NAMALWA (cell line): Measurements from ENCODE around the gene LRCH4.
"Not testable (repeated sequence)": the region's sequence is repeated elsewhere in the genome, so short reads cannot be mapped to it uniquely, and the experiment has no call there.

ENCODE experiments used
- DNase-seq: peaks from one replicate; pipeline ENCODE4 v3.0.0-alpha.2; 2015; ENCODE audit warnings: low spot score

The LRCH4 gene

GRCh38 chr7:100544967-100545359 is 41.0 kb downstream of the LRCH4 start:
- no peak for DNase-seq

GRCh38 chr7:100544386-100544785 is 41.5 kb downstream of the LRCH4 start:
- DNase-seq = no peak

DNA sequence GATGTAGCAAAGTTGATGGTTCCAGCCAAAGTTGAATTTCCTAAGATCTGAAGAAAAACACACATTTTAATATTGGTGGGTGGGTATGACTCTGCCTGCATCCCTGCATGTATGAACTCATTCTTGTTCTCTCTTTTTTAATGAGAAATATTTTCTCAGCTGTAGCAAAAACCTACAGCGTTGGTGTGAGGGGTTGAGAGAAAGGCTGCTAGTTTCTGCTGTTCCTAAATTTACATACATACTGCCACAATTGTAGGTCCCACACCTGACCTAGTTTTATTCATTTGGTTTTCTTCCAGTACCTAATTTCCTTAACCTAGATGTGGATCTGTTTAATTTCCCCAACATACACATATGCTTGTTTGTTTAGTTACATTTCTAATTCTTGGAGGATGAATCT is 42.3 kb downstream of the LRCH4 start:
- no peak for DNase-seq

DNA sequence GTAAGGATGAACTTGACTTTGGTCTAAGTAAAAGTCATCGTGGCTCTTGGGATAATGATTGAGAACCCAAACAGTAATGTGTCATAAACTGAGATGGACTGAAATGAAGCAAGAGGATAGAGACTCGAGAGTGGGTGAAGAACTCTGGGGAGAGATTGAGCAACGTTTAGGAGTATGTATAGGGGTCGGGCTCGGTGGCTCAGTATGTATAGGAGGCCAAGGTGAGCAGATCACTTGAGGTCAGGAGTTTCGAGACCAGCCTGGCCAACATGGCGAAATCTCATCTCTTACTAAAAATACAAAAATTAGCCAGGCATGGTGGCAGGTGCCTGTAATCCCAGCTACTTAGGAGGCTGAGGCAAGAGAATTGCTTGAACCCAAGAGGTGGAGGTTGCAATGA is 44.6 kb downstream of the LRCH4 start:
- not testable (repeated sequence) for DNase-seq

- DNase-seq = no peak
Measured at GRCh38 chr7:100540073-100540723, 45.7 kb downstream of the LRCH4 start.

DNA sequence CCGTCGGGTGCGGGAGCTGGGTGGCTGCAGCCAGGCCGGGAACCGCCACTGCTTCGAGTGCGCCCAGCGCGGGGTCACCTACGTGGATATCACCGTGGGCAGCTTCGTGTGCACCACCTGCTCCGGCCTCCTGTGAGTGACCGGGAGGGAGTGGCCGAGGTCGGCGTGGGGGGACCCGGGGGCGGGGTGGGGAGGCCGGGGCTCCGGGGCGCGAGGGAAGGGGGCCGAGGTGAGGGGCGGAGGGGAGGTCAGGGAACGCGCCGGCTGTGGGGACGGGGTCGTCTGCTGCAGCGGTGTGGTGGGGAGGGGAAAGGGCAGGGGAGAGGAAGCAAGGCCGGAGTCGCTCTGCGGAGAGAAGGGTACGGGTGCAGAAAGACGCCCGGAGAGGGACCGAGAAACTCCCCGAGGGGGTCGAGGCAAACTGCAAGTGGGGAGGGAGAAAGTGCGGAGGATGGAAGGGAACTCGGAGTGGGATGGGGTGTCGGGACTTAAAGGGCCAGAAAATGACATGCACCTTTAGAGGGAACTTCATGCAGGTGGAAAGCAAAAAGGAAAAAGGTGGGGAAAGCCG is 46.4 kb downstream of the LRCH4 start:
- DNase-seq = no peak

GRCh38 chr7:100538654-100539435 is 47.1 kb downstream of the LRCH4 start, which contains the start of gene AGFG2:
Gene AGFG2, plus strand, starts transcription at chr7:100539203. Its CDS starts 144 bp downstream, at chr7:100539347.
- DNase-seq = peak; percentile 100

DNA sequence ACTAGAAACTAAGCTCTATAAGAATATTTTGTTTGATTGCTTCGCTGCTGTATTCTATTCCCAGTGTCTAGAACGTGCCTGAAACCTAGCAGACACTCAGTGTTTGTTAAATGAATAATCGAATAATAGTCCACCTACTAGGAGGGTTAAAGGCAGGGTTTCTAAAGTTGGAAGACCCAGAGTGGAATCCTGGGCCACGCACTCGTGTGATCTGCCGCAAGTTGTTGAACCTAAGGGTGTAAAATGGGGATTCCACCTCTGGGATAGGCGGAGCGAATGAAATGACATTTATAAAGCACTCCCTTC is 47.6 kb downstream of the LRCH4 start:
- DNase-seq = no peak

DNA sequence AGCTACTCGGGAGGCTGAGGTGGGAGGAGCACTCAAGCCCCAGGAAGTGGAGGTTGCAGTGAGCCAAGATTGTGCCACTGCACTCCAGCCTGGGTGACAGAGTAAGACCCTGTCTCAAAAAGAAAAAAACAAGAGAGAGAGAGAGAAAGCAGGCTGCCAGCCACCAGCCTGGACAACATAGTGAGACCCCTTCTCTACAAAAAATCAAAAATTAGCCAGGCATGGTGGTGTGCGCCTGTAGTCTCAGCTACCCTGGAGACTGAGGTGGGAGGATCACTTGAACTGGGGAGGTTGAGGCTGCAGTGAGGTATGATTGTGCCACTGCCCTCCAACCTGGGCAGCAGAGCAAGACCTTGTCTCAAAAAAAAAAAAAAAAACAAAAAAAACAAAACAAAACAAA is 49.2 kb downstream of the LRCH4 start:
- DNase-seq = not testable (repeated sequence)

- DNase-seq = not testable (repeated sequence)
Measured at GRCh38 chr7:100535982-100536381, 49.9 kb downstream of the LRCH4 start.

DNA sequence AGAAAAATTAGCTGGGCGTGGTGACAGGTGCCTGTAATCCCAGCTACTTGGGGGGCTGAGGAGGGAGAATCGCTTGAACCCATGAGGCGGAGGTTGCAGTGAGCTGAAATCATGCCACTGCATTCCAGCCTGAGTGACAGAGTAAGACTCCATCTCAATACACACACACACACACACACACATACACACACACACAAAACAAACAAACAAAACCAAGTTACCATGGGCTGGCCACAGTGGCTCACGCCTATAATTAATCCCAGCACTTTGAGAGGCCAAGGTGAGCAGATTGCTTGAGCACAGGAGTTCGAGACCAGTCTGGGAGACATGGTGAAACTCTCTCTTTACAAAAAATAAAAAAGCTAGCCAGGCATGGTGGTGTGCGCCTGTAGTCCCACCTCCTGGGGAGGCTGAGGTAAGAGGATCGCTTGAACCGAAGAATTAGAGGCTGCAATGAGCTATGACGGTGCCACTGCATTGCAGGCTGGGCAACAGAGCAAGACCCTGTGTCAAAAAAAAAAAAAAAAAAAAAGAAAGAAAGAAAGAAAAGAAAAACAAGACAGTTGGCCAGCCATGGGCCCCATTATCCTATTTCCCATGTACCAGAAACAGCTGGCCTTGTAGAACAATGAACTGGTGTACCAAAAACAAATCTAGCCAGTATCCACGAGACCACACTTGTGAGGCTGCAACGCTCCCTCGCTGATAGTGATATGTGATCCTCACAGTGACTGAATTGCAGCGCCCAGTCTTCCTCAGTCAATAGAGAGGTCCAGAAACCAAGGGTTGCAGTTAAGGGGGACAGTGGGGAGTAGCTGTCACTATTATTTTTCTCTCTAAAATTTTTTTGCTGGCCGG is 53.5 kb downstream of the LRCH4 start:
- DNase-seq = no peak

DNA sequence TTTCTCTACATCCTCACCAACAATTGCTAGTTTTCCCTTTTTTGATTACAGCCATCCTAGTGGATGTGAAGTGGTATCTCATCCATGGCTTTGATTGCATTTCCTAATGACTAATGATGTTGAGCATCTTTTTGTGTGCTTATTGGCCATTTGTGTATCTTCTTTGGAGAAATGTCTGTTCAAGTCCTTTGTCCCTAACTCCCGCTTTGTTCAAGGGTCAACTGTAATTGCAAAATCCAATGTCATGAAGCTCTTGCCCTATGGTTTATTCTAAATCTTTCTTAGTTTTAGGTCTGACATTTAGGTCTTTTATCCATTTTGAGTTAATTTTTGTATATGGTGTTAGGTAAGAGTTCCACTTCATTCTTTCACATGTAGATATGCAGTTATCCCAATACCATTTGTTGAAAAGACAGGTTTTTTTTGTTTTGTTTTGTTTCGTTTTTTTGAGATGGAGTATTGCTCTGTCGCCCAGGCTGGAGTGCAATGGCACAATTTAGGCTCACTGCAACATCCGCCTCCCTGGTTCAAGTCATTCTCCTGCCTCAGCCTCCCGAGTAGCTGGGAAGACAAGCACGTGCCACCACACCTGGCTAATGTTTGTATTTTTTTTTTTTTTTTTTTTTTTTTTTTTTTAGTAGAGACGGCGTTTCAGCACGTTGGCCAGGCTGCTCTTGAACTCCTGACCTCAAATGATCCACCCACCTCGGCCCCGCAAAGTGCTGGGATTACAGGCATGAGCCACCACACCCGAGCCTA is 57.6 kb downstream of the LRCH4 start:
- DNase-seq = not testable (repeated sequence)
